ENCODE results near the gene ETV6. TPM values are rescaled to one million over a fixed set of nuclear protein-coding genes. Genes with fewer than 3 reads are reported as not detected.

Gene ETV6
- polyA plus RNA-seq, 1 donor (not counting 4 experiments of a cell fraction or from before 2014, with no cell fraction given) = 5.3 TPM

GRCh38 chr12:11774821-11775220 lies 125.3 kb downstream of the ETV6 start:
- H3K4me3 ChIP-seq (ENCODE audit: control insufficient read depth in 2 of 3, extremely low read depth in 1 of 3, insufficient read depth in 2 of 3, low read depth in 1 of 3, low read length in 3 of 3) = no peak overlapping the region
- no peaks in the 10 kb centered on the region for H3K9me1 ChIP-seq (ENCODE audit: control insufficient read depth, extremely low read depth, insufficient read depth, low read length)
- no peak for FAIRE-seq
- no peak overlapping the region for H2AFZ ChIP-seq (ENCODE audit: control insufficient read depth, low read length)
- dilution Hi-C loops (cut with MboI; ENCODE audit: extremely low pct_ligation_motif_present, low sequenced_read_pairs) = no loop called here
- no peaks in the 10 kb centered on the region for H3K9me3 ChIP-seq (ENCODE audit: control insufficient read depth, low read depth, low read length)
- H3K79me2 ChIP-seq (ENCODE audit: control insufficient read depth, insufficient read depth, low read length) = no peaks in the 10 kb centered on the region
- no peak for DNase-seq (ENCODE audit: low read depth, low spot score)
- TF ChIP-seq CTCF (optimal IDR thresholded peaks at IDR 0.05 in 1 of 3, IDR thresholded peaks at IDR 0.05 in 1 of 3, conservative IDR thresholded peaks at IDR 0.05 in 1 of 3; ENCODE audit: extremely low read depth in 1 of 3, insufficient read depth in 2 of 3, low read length in 3 of 3) = no peak
- no peak for TF ChIP-seq EZH2 (IDR thresholded peaks at IDR 0.05; ENCODE audit: low read length)
- H3K4me2 ChIP-seq (ENCODE audit: control insufficient read depth, extremely low read depth, insufficient read depth, low read depth, low read length) = no peak overlapping the region
- no peak overlapping the region for H3K9ac ChIP-seq (ENCODE audit: control insufficient read depth, extremely low read depth, insufficient read depth, low read length)
- no peaks in the 10 kb centered on the region for H3K27me3 ChIP-seq (ENCODE audit: control insufficient read depth, extremely low read depth, insufficient read depth, low read length)
- H3K4me1 ChIP-seq (ENCODE audit: control insufficient read depth, extremely low read depth, insufficient read depth, low read length) = no peaks in the 10 kb centered on the region
- H3K27ac ChIP-seq (ENCODE audit: control insufficient read depth, insufficient read depth, low read length) = no peak overlapping the region
- H3K36me3 ChIP-seq (ENCODE audit: control insufficient read depth in 2 of 2, extremely low read depth in 1 of 2, insufficient read depth in 2 of 2, low read length in 2 of 2) = no peaks in the 10 kb centered on the region
- H4K20me1 ChIP-seq (ENCODE audit: control insufficient read depth, extremely low read depth, insufficient read depth, low read length) = no peaks in the 10 kb centered on the region

- H2AFZ ChIP-seq (ENCODE audit: control insufficient read depth, low read length) = no peak overlapping the region
- H3K4me3 ChIP-seq (ENCODE audit: control insufficient read depth in 2 of 3, extremely low read depth in 1 of 3, insufficient read depth in 2 of 3, low read depth in 1 of 3, low read length in 3 of 3) = no peak overlapping the region
- H3K9ac ChIP-seq (ENCODE audit: control insufficient read depth, extremely low read depth, insufficient read depth, low read length) = no peak overlapping the region
- H3K9me3 ChIP-seq (ENCODE audit: control insufficient read depth, low read depth, low read length) = no peaks in the 10 kb centered on the region
- no peaks in the 10 kb centered on the region for H3K36me3 ChIP-seq (ENCODE audit: control insufficient read depth in 2 of 2, extremely low read depth in 1 of 2, insufficient read depth in 2 of 2, low read length in 2 of 2)
- no peaks in the 10 kb centered on the region for H3K9me1 ChIP-seq (ENCODE audit: control insufficient read depth, extremely low read depth, insufficient read depth, low read length)
- H3K27me3 ChIP-seq (ENCODE audit: control insufficient read depth, extremely low read depth, insufficient read depth, low read length) = no peaks in the 10 kb centered on the region
- dilution Hi-C loops (cut with MboI; ENCODE audit: extremely low pct_ligation_motif_present, low sequenced_read_pairs) = no loop called here
- H4K20me1 ChIP-seq (ENCODE audit: control insufficient read depth, extremely low read depth, insufficient read depth, low read length) = no peaks in the 10 kb centered on the region
- H3K4me2 ChIP-seq (ENCODE audit: control insufficient read depth, extremely low read depth, insufficient read depth, low read depth, low read length) = no peak overlapping the region
- TF ChIP-seq EZH2 (IDR thresholded peaks at IDR 0.05; ENCODE audit: low read length) (no peak), CTCF (optimal IDR thresholded peaks at IDR 0.05 in 1 of 3, IDR thresholded peaks at IDR 0.05 in 1 of 3, conservative IDR thresholded peaks at IDR 0.05 in 1 of 3; ENCODE audit: extremely low read depth in 1 of 3, insufficient read depth in 2 of 3, low read length in 3 of 3) (no peak)
- DNase-seq (ENCODE audit: low read depth, low spot score) (no peak), FAIRE-seq (no peak)
- no peak overlapping the region for H3K27ac ChIP-seq (ENCODE audit: control insufficient read depth, insufficient read depth, low read length)
- no peaks in the 10 kb centered on the region for H3K4me1 ChIP-seq (ENCODE audit: control insufficient read depth, extremely low read depth, insufficient read depth, low read length)
- H3K79me2 ChIP-seq (ENCODE audit: control insufficient read depth, insufficient read depth, low read length) = peaks cover 1% of the 10 kb centered on the region
These were observed 126.8 kb downstream of the ETV6 start for GRCh38 chr12:11776316-11776715.
